H9 (cell line): ENCODE measurements around the gene CRYGS. TPM values are rescaled to one million over a fixed set of nuclear protein-coding genes. Genes with fewer than 3 reads are reported as not detected.

ENCODE experiments used
- DNase-seq: peaks from one replicate; pipeline ENCODE4 v3.0.0-alpha.2; 2017
- H2AFZ ChIP-seq: one replicate; pipeline ENCODE4 v1.6.1; 2013; ENCODE audit warnings: mild to moderate bottlenecking, low read length, control low read depth, moderate library complexity
- H2AK5ac ChIP-seq: 2 replicates; pipeline ENCODE4 v1.6.1; 2013; ENCODE audit warnings: low read length, control low read depth, mixed read lengths; ENCODE audit not compliant: insufficient read length
- H2BK120ac ChIP-seq: one replicate; pipeline ENCODE4 v1.6.1; 2013; ENCODE audit warnings: low read depth, mild to moderate bottlenecking, low read length, control low read depth, inconsistent platforms; ENCODE audit not compliant: poor library complexity, severe bottlenecking
- H2BK12ac ChIP-seq: 2 replicates; pipeline ENCODE4 v1.6.1; 2013; ENCODE audit warnings: low read length, control low read depth, mixed read lengths, low read depth; ENCODE audit not compliant: insufficient read length
- H2BK15ac ChIP-seq: 2 replicates; pipeline ENCODE4 v1.6.1; 2013; ENCODE audit warnings: low read depth, low read length, control low read depth
- H2BK20ac ChIP-seq: one replicate; pipeline ENCODE4 v1.6.1; 2013; ENCODE audit warnings: low read depth, mild to moderate bottlenecking, low read length, control low read depth, inconsistent platforms; ENCODE audit not compliant: poor library complexity, severe bottlenecking
- H2BK5ac ChIP-seq: 2 replicates; pipeline ENCODE4 v1.6.1; 2013; ENCODE audit warnings: low read length, control low read depth, mixed read lengths; ENCODE audit not compliant: insufficient read length
- H3K14ac ChIP-seq: 2 replicates; pipeline ENCODE4 v1.6.1; 2013; ENCODE audit warnings: low read length, control low read depth; ENCODE audit not compliant: insufficient read depth
- H3K18ac ChIP-seq: 2 replicates; pipeline ENCODE4 v1.6.1; 2013; ENCODE audit warnings: low read depth, mild to moderate bottlenecking, mixed read lengths, low read length, control low read depth; ENCODE audit not compliant: insufficient read length
- H3K23ac ChIP-seq: 2 replicates; pipeline ENCODE4 v1.6.1; 2013; ENCODE audit warnings: low read length, control low read depth, mixed read lengths, low read depth; ENCODE audit not compliant: insufficient read length
- H3K23me2 ChIP-seq: 2 replicates; pipeline ENCODE4 v1.6.1; 2013; ENCODE audit warnings: low read depth, mild to moderate bottlenecking, mixed read lengths, low read length, control low read depth; ENCODE audit not compliant: insufficient read length, poor library complexity, severe bottlenecking
- H3K27ac ChIP-seq: 2 replicates; pipeline ENCODE4 v1.5.1; 2013; ENCODE audit warnings: low read length, control low read depth, mixed read lengths, low read depth; ENCODE audit not compliant: insufficient read length
- H3K27me3 ChIP-seq: 2 replicates; pipeline ENCODE4 v1.6.1; 2013; ENCODE audit warnings: low read length, control low read depth, inconsistent platforms; ENCODE audit not compliant: insufficient read depth
- H3K4ac ChIP-seq: 2 replicates; pipeline ENCODE4 v1.6.1; 2013; ENCODE audit warnings: low read depth, mild to moderate bottlenecking, control low read depth, inconsistent platforms, low read length, moderate library complexity
- H3K4me1 ChIP-seq: 2 replicates; pipeline ENCODE4 v1.6.1; 2013; ENCODE audit warnings: low read length, control low read depth, inconsistent platforms; ENCODE audit not compliant: insufficient read depth
- H3K4me2 ChIP-seq: 2 replicates; pipeline ENCODE4 v1.6.1; 2013; ENCODE audit warnings: low read length, control low read depth, mixed read lengths; ENCODE audit not compliant: insufficient read length, insufficient read depth
- H3K56ac ChIP-seq: 2 replicates; pipeline ENCODE4 v1.6.1; 2013; ENCODE audit warnings: low read depth, mild to moderate bottlenecking, mixed read lengths, low read length, control low read depth; ENCODE audit not compliant: insufficient read length
- H3K79me1 ChIP-seq: 2 replicates; pipeline ENCODE4 v1.6.1; 2013; ENCODE audit warnings: low read depth, mild to moderate bottlenecking, moderate library complexity, low read length, control low read depth, inconsistent platforms; ENCODE audit not compliant: insufficient read depth, poor library complexity, severe bottlenecking
- H3K79me2 ChIP-seq: 2 replicates; pipeline ENCODE4 v1.6.1; 2013; ENCODE audit warnings: low read length, control low read depth, inconsistent platforms; ENCODE audit not compliant: insufficient read depth
- H3K9ac ChIP-seq: 2 replicates; pipeline ENCODE4 v1.6.1; 2013; ENCODE audit warnings: low read length, control low read depth, mixed read lengths; ENCODE audit not compliant: insufficient read length; ENCODE audit errors: extremely low read depth
- H3K9me3 ChIP-seq: one replicate; pipeline ENCODE4 v1.6.1; 2013; ENCODE audit warnings: low read depth, low read length, inconsistent platforms; ENCODE audit not compliant: control insufficient read depth
- H3T11ph ChIP-seq: one replicate; pipeline ENCODE4 v1.6.1; 2013; ENCODE audit warnings: mild to moderate bottlenecking, low read length, control low read depth, inconsistent platforms
- H4K20me1 ChIP-seq: one replicate; pipeline ENCODE4 v1.6.1; 2013; ENCODE audit not compliant: control insufficient read depth, insufficient read length, insufficient read depth
- H4K5ac ChIP-seq: 2 replicates; pipeline ENCODE4 v1.6.1; 2013; ENCODE audit warnings: low read depth, mild to moderate bottlenecking, mixed read lengths, low read length, control low read depth; ENCODE audit not compliant: insufficient read length
- H4K8ac ChIP-seq: replicated peaks from 2 replicates; pipeline ENCODE4 v1.6.1; 2013; ENCODE audit warnings: low read length, control low read depth, mixed read lengths, low read depth; ENCODE audit not compliant: insufficient read length
- H4K91ac ChIP-seq: 2 replicates; pipeline ENCODE4 v1.6.1; 2013; ENCODE audit warnings: low read depth, mild to moderate bottlenecking, moderate library complexity, mixed read lengths, low read length, control low read depth; ENCODE audit not compliant: insufficient read length
- H3K27ac Mint-ChIP-seq, 3 experiments: 2 replicates in 2 of 3; 3 replicates in 1 of 3; pipeline ENCODE4 v1.8.0; 2020 to 2021; ENCODE audit warnings: mixed read lengths in 3 of 3, mild to moderate bottlenecking in 1 of 3, moderate library complexity in 1 of 3
- H3K27me3 Mint-ChIP-seq: 2 replicates; pipeline ENCODE4 v1.8.0; 2021; ENCODE audit warnings: low read depth, mild to moderate bottlenecking, moderate library complexity, mixed read lengths
- H3K36me3 Mint-ChIP-seq, 3 experiments: 2 replicates in 2 of 3; 3 replicates in 1 of 3; pipeline ENCODE4 v1.8.0; 2020 to 2021; ENCODE audit warnings: low read depth in 3 of 3, mixed read lengths in 3 of 3; ENCODE audit not compliant: insufficient read depth in 1 of 3
- H3K4me1 Mint-ChIP-seq, 2 experiments: 2 replicates each; pipeline ENCODE4 v1.8.0; 2020; ENCODE audit warnings: mixed read lengths in 2 of 2
- H3K4me3 Mint-ChIP-seq, 2 experiments: 2 replicates in 1 of 2; 3 replicates in 1 of 2; pipeline ENCODE4 v1.8.0; 2020 to 2021; ENCODE audit warnings: mild to moderate bottlenecking in 2 of 2, mixed read lengths in 2 of 2, moderate library complexity in 1 of 2
- H3K9me3 Mint-ChIP-seq, 2 experiments: 2 replicates in 1 of 2; 3 replicates in 1 of 2; pipeline ENCODE4 v1.8.0; 2020; ENCODE audit warnings: mild to moderate bottlenecking in 2 of 2, mixed read lengths in 2 of 2, moderate library complexity in 1 of 2
- WGBS: extraction: QIAGEN DNeasy Blood & Tissue Kit; methylation state at CpG from one replicate; pipeline ENCODE4 v1.1.7; 2013; ENCODE audit warnings: missing lambda C conversion rate, low lambda C conversion rate, mixed read lengths; ENCODE audit not compliant: insufficient read length; ENCODE audit errors: extremely low coverage; 5-methylcytosine and 5-hydroxymethylcytosine counted together
- total RNA-seq: library from RNA; stranded (reverse); gene quantifications from 2 replicates; pipeline ENCODE4 v1.2.1, GENCODE V29; 2021
- TF ChIP-seq, protein P1 (sequence below): fragments of 200-600 bp; sonication (generic); conservative IDR thresholded peaks from 3 replicates; pipeline ENCODE4 v1.8.0; 2021; ENCODE audit warnings: antibody characterized with exemption, mild to moderate bottlenecking

Gene CRYGS
- total RNA-seq, 1 experiment from 2014 or later = 1.0 TPM

- Histone ChIP-seq H4K91ac (no peak overlapping the region), H3K79me1 (no peaks in the 10 kb centered on the region), H2BK5ac (no peak overlapping the region), H3K18ac (peak overlapping the region; percentile 5), H2BK120ac (no peak overlapping the region), H3K4me2 (peak overlapping the region; percentile 91), H2BK12ac (no peak overlapping the region), H2AK5ac (no peak overlapping the region), H3K27me3 (no peaks in the 10 kb centered on the region), H2BK15ac (no peak overlapping the region), H4K20me1 (peaks cover 3% of the 10 kb centered on the region), H4K5ac (no peak overlapping the region), H3K14ac (no peak overlapping the region), H3K23ac (no peak overlapping the region), H3K4me1 (no peaks in the 10 kb centered on the region), H2BK20ac (no peak overlapping the region), H3T11ph (no peak overlapping the region), H3K9ac (peak overlapping the region; percentile 70), H4K8ac (no peak overlapping the region), H3K9me3 (no peaks in the 10 kb centered on the region), H3K4ac (no peak overlapping the region), H3K79me2 (peaks cover 7% of the 10 kb centered on the region), H3K23me2 (peaks cover 10% of the 10 kb centered on the region), H3K56ac (no peak overlapping the region), H2AFZ (peak overlapping the region; percentile 12), H3K27ac (no peak overlapping the region)
- H3K4me1 Mint-ChIP-seq = peaks cover 22 to 28% of the 10 kb centered on the region in 2 experiments
- H3K4me3 Mint-ChIP-seq = peak overlapping the region; percentile 87 to 89
- H3K36me3 Mint-ChIP-seq = no peaks in the 10 kb centered on the region; a peak in 2 of 7 replicates
- peak; percentile 30 for DNase-seq
- no peaks in the 10 kb centered on the region for H3K9me3 Mint-ChIP-seq
- no CpG with 5 or more reads among the region's 14 CpGs for WGBS
- peak overlapping the region in 2 of 3 experiments; percentile 61 to 91; a peak in 4 of 7 replicates for H3K27ac Mint-ChIP-seq
- TF ChIP-seq, protein P1, sequence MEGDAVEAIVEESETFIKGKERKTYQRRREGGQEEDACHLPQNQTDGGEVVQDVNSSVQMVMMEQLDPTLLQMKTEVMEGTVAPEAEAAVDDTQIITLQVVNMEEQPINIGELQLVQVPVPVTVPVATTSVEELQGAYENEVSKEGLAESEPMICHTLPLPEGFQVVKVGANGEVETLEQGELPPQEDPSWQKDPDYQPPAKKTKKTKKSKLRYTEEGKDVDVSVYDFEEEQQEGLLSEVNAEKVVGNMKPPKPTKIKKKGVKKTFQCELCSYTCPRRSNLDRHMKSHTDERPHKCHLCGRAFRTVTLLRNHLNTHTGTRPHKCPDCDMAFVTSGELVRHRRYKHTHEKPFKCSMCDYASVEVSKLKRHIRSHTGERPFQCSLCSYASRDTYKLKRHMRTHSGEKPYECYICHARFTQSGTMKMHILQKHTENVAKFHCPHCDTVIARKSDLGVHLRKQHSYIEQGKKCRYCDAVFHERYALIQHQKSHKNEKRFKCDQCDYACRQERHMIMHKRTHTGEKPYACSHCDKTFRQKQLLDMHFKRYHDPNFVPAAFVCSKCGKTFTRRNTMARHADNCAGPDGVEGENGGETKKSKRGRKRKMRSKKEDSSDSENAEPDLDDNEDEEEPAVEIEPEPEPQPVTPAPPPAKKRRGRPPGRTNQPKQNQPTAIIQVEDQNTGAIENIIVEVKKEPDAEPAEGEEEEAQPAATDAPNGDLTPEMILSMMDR = no peak; the same call in 2 of the 3 replicates
- no peaks in the 10 kb centered on the region for H3K27me3 Mint-ChIP-seq
These were observed 22.5 kb upstream of the CRYGS start for GRCh38 chr3:186566772-186567071.
